WTC11 (cell line): Measurements from ENCODE around the gene C11orf52.

Experiments used
- ATF3 ChIP-seq: sonication (generic); formaldehyde crosslinking; conservative IDR thresholded peaks from 2 replicates; pipeline ENCODE4 v1.8.1; 2022; ENCODE audit warnings: mild to moderate bottlenecking, missing genetic modification reagents
- CREM ChIP-seq: sonication (generic); formaldehyde crosslinking; IDR thresholded peaks from 2 replicates; pipeline ENCODE4 v1.8.1; 2022; ENCODE audit warnings: mild to moderate bottlenecking, missing genetic modification reagents, moderate library complexity
- CTCF ChIP-seq: fragments of 200-600 bp; IDR thresholded peaks from 2 replicates; pipeline ENCODE4 v1.8.0; 2022; ENCODE audit warnings: antibody characterized with exemption
- E2F1 ChIP-seq: sonication (generic); formaldehyde crosslinking; IDR thresholded peaks from 2 replicates; pipeline ENCODE4 v1.8.0; 2022; ENCODE audit warnings: mild to moderate bottlenecking, missing genetic modification reagents
- ESRRA ChIP-seq: sonication (generic); formaldehyde crosslinking; IDR thresholded peaks from 2 replicates; pipeline ENCODE4 v1.8.1; 2022; ENCODE audit warnings: mild to moderate bottlenecking, missing genetic modification reagents, borderline replicate concordance
- MAX ChIP-seq: sonication (generic); formaldehyde crosslinking; IDR thresholded peaks from 2 replicates; pipeline ENCODE4 v1.8.0; 2022; ENCODE audit warnings: mild to moderate bottlenecking, missing genetic modification reagents
- NFATC4 ChIP-seq: fragments of 250-450 bp; sonication (Bioruptor Pico); IDR thresholded peaks from 2 replicates; pipeline ENCODE4 v1.9.0; 2021; ENCODE audit warnings: mild to moderate bottlenecking
- NR1H2 ChIP-seq: sonication (generic); formaldehyde crosslinking; IDR thresholded peaks from 2 replicates; pipeline ENCODE4 v1.9.0; 2021; ENCODE audit warnings: mild to moderate bottlenecking, moderate library complexity, missing genetic modification reagents
- NR3C1 ChIP-seq: sonication (generic); formaldehyde crosslinking; conservative IDR thresholded peaks from 2 replicates; pipeline ENCODE4 v1.8.1; 2023; ENCODE audit warnings: low read depth, mild to moderate bottlenecking, missing genetic modification reagents
- SP1 ChIP-seq: sonication (generic); formaldehyde crosslinking; conservative IDR thresholded peaks from 2 replicates; pipeline ENCODE4 v1.8.1; 2022; ENCODE audit warnings: missing genetic modification reagents
- ZNF263 ChIP-seq: sonication (generic); formaldehyde crosslinking; IDR thresholded peaks from 2 replicates; pipeline ENCODE4 v1.8.1; 2022; ENCODE audit warnings: low read depth, mild to moderate bottlenecking, moderate library complexity, missing genetic modification reagents
- ZNF281 ChIP-seq: sonication (generic); formaldehyde crosslinking; IDR thresholded peaks from 2 replicates; pipeline ENCODE4 v1.8.0; 2023; ENCODE audit warnings: mild to moderate bottlenecking, missing genetic modification reagents
- ZNF423 ChIP-seq: fragments of 250-450 bp; sonication (Bioruptor Pico); IDR thresholded peaks from 2 replicates; pipeline ENCODE4 v2.1.2; 2022; ENCODE audit warnings: mild to moderate bottlenecking, moderate library complexity

- no peak for TF ChIP-seq CTCF
- no peak for TF ChIP-seq SP1 (CRISPR knock-in tag)
- no peak for TF ChIP-seq ZNF263 (CRISPR knock-in tag)
- no peak for TF ChIP-seq ZNF281 (CRISPR knock-in tag)
- no peak for TF ChIP-seq ZNF423 (CRISPR knock-in tag)
- no peak for TF ChIP-seq E2F1 (CRISPR knock-in tag)
- TF ChIP-seq NFATC4 (CRISPR knock-in tag) = no peak
- TF ChIP-seq ATF3 (CRISPR knock-in tag) = no peak
- TF ChIP-seq CREM (CRISPR knock-in tag) = no peak
- TF ChIP-seq NR3C1 (CRISPR knock-in tag) = no peak
- TF ChIP-seq ESRRA (CRISPR knock-in tag) = no peak
- no peak for TF ChIP-seq MAX (CRISPR knock-in tag)
- TF ChIP-seq NR1H2 (CRISPR knock-in tag) = no peak
These were observed 6.2 kb upstream of the C11orf52 start, which contains the start of gene HSPB2 for GRCh38 chr11:111912535-111912934.
